CD4-positive, alpha-beta T cell treated with Interleukin-1 beta for 1 hour (primary cell): ENCODE measurements around the gene BET1L.

Experiments used
- DNase-seq, 2 donors: peaks; one replicate each; pipeline ENCODE4 v3.0.0-alpha.2; 2020 to 2022

The BET1L gene

DNA sequence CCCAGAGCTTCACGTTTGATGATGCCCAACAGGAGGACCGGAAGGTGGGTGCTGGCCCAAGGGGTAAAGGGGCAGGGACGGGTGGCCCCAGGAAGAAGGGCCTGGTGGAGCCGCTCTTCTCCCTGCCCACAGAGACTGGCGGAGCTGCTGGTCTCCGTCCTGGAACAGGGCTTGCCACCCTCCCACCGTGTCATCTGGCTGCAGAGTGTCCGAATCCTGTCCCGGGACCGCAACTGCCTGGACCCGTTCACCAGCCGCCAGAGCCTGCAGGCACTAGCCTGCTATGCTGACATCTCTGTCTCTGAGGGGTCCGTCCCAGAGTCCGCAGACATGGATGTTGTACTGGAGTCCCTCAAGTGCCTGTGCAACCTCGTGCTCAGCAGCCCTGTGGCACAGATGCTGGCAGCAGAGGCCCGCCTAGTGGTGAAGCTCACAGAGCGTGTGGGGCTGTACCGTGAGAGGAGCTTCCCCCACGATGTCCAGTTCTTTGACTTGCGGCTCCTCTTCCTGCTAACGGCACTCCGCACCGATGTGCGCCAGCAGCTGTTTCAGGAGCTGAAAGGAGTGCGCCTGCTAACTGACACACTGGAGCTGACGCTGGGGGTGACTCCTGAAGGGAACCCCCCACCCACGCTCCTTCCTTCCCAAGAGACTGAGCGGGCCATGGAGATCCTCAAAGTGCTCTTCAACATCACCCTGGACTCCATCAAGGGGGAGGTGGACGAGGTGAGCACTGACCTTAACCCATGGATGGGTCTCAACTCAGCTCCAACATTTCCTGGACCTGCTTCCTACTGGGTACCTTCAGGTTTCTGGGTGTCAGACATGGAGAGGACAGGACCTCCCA lies 2.3 kb upstream of the BET1L start:
- no peak for DNase-seq

DNA sequence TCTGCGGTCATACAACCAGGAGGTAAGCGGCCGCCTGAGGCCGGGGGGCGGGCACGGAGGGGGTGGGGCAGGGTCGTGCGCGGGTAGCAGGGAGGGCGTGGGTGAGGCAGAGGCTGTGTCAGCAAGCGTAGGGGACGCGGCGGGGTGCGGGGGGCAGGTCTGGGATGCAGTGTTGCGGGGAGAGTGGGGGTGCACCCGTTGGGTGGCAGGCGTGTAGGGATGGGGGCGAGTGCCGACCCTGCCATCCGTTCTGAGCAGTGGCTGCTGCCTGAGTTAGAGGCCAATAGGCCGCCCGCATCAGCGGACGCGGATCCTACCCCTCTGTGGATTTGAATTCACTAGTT lies 1.7 kb upstream of the BET1L start:
- no peak for DNase-seq

DNA sequence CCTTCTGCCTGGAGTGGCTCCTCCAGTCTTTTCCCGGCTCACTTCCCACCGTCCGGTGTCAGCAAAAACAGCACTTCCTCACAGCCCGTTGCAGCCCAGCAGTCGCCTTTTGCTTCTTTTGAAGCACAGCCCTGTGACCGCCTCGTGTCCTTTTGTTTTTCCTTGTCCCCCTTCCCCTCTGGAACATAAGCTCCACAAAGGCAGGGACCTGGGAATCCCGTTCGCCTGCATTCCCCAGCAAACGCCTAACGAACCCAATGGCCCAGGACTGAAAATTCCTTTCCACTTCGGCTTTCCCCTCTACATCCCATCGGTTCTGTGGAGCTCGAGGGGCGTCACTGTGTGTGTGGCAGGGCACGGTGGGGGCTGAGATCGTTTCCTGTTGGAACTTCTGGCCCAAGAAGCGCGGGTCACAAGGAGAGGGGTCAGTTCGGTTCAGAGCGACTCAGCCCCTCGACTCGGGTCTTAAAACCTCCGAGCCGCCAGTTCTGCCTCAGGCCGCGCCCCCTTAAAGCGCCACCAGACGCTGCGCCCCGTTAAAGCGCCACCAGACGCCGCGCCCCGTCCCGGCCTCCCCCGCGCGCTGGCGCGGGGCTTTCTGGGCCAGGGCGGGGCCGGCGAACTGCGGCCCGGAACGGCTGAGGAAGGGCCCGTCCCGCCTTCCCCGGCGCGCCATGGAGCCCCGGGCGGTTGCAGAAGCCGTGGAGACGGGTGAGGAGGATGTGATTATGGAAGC lies 1.1 kb upstream of the BET1L start:
- peak; percentile 85 to 86 for DNase-seq

GRCh38 chr11:207863-208180 lies 623 bp upstream of the BET1L start:
- DNase-seq: no peak

- DNase-seq: peak in 1 of 2 donors; percentile 17
These were observed 532 bp downstream of the BET1L start for GRCh38 chr11:206526-207207.

DNA sequence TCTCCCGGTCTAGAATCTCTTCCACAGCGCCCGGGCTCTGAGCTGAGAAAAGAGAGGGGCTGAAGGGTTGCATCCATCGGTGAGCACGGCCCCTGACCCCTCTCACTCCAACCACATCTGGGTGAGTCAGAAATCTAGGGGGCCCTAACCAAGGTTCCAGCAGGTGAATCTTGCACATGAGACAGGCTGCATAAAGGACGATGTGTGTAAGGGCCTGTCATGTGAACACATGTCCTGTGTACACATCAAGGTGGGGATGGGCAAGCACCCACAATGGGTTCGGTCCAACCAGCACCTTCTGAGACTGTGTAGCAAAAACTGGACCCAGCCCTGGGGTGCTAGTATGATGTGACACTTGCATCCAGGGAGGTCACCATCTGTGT lies 1.2 kb downstream of the BET1L start:
- DNase-seq: no peak

DNA sequence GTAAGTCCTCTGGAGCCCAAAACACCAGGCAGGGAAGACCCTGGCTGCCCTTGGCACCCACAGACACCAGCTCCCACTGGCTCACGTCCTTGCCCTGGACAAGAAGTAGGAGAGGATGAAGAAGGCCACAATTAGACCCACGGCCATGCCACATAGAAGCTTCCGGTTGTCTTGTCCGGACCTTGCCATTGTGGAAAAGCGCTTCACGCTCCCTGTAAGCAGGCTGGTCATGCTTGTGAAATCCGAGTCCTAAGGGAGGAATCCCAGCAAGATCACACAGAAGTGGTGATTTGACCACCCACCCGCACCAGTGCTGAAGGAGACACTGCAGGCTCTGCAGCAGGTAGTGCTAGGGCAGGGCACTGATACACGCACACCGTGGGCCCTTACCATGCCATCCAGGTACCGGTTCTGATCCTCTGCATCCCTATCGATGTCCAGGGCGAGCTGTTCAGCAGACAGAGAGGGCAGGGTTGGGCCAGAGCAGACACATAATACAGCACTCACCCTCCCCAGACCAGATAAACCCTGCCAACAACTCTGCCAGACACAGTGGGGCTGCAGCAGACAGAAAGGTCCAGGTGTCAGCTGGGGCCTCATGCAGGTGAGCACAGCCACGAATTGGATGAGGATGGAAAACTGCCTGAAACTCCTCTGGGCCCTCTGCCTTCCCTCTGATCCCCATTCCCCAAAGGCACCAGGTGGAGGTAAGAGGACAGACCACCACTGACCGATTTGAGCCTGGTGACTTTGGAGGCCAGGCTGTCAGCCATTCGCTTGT lies 1.8 kb downstream of the BET1L start:
- DNase-seq: no peak

- DNase-seq: no peak
These were observed 2.6 kb downstream of the BET1L start for GRCh38 chr11:204587-205109.

DNA sequence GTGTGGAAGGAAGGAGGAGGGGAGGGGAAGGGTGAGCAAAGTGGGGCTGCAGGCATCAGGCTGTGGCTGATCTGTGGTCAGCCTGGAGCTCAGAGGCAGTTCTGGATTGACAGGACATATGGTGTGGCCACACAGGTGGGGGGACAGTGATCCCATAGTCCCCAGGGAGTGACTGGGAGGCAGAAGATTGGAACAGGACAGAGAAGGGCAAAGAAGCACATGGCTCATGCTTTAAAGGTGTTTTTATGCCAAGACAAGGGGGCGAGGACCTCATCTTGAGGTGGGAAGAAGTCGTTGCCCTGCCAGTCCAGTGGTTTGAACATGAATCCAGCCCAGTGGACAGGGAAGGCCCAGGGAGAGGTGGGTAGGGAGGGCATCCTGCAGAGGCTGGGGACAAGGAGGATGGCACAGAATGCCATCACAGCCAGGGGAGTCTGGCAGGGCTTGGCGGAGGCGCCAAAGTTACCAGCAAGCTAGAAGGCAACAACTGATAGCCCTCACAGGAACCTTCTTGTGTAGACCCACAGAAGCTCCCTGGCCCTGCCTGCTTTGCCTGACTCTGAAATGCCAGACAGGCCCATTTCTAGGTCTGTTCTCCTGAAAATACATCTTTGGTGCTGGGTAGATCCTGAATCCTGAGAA lies 3.1 kb downstream of the BET1L start:
- DNase-seq: no peak

DNA sequence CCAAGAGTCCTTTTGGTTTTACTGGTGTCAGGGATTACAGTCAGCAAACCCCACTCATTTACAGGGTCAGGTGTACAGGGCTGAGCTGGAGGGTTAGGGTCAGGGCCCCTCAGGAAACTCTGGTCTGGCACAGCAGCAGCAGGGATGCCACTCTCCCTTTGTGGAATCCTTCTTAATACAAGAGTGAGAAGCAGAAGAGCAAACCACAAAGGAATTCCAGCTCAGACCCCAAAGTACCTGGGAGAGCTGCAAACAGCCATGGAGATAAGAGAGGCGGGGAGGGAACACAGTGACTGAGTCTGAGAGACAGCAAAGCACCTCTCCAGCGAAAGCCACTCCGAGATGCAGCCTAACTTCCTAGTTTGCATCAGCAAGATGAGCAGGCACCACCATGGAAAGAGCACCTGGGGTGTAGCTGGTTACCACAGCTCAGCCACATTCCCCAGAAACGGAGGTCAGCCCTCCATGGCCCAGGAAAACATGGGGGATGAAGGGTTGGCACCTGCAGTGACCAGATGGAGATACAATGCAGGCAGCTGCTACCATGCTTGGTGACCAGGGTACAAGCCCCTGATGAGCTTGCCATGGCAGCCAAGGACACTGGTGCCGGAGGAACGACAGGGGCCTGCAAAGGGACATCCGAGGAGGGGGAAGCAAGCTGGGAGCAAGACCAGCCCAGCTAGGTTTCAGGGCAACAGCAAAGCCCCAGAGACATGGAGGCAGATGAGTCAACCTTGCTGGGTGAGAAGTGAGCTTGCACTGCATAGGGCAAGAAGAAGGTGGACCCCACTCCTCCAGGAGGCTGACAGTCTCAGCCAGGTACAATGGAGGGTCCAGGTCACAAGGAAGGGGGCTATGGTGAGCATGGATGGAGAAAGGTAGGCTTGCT lies 3.9 kb downstream of the BET1L start:
- no peak for DNase-seq

- no peak for DNase-seq
These were observed 4.7 kb downstream of the BET1L start for GRCh38 chr11:202490-202889.

DNA sequence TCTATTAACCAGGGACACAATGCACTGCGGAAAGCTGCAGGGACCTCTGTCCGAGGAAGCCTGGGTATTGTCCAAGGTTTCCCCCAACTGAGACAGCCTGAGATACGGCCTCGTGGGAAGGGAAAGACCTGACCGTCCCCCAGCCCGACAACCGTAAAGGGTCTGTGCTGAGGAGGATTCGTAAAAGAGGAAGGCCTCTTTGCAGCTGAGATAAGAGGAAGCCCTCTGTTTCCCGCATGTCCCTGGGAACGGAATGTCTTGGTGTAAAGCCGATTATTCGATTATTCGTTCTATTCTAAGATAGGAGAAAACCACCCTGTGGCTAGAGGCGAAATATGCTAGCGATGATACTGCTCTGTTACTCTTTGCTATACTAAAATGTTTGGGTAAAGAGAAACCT lies 5.2 kb downstream of the BET1L start:
- DNase-seq: no peak

GRCh38 chr11:200224-201003 lies 6.8 kb downstream of the BET1L start:
- no peak for DNase-seq

DNA sequence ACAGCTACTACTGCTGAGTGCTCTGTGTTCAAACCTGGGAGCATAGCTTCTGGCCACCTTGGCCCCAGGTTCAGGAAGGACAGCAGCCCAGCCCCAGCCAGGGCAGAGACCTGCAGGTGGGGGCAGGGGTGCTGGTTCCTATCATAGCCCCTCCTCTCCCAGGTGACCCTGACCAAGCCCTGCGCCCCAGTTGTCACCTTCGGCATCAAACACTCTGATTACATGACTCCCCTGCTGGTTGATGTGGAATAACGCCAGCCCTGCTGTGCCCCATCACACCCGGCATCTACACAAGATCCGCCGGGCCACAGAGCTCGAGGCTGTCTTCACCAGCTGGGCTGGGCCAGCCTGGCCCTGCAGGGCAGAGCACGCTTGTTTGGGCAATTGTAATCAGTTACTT lies 7.4 kb downstream of the BET1L start:
- DNase-seq: no peak

DNA sequence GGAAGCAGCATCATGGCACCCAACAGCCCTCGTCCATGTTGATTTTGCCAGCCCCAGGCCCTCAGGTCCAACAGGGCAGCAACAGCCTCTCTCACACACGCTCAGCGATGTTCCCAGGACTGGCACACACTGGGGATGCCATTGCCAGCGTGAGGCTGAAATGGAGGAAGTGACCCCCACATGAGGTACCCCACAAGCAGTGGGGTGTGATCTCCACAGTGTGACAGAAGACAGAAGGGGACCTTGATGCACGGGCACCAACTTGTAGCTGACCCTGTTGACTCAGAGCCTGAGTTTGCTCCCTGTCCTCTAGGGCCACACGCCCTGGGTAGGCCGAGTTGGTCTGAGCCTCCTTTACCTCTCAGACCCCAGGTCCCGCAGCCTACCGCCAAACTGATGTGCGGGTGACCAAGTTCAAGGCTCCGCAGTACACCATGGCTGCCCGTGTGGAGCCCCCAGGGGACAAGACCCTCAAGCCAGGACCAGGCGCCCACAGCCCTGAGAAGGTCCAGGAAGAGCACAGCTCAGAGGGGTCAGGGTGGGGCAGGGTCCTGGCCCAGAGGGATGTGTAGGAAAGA lies 8.1 kb downstream of the BET1L start:
- DNase-seq: no peak

DNA sequence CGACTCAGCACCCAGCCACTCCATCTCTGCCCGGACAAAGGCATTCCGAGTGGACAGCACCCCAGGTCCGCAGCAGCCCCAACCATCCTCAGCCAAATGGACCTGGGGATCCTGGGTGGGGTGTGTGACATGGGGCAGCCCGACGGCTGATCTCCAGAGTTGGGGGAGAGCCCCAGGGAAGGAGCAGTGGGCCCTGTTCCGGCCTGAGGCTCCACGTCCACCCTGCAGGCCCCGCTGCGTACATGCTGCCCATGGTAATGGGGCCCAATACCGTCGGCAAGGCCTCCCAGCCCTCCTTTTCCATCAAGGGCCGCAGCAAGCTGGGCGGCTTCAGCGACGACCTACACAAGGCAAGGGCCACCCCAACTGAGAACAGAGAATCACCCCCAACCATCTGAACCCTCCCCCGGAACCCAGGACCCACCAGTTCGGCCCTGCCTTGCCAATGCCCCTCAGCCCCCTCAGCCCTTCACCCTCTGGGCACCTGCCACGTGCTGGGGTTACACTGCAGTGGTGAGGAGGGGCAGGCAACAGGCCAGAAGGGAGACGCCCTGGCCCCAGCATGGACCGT lies 8.9 kb downstream of the BET1L start:
- no peak for DNase-seq

DNA sequence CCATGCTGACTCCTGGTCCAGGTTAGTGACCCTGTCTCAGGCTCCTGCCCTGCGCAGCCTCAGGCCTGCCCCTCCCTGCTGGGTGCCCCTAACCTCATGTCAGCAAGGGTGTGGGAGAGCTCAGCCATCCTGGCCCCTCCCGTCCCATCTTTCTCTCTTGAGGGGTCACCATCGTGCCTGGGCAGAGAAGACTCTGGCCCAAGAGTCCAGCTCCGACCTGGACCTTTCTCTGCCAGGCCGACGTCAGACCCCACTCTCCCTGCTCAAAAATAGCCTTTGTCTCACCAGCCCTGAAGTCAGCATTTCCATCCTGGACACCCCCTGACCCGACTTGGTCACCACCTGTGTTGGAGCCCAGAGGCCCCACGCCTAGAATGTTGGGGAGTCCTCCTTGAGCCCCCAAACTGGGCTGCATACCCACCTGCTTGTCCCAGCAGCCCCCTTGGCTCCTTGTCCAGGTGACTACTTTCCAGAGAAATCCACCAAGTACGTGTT lies 9.4 kb downstream of the BET1L start:
- DNase-seq: no peak

GRCh38 chr11:196786-197731 lies 10.1 kb downstream of the BET1L start:
- no peak for DNase-seq
